ENCODE measurements around the gene RCOR1.
A peak's percentile ranks its signal among the peaks of the same experiment; 100 is the strongest.

The RCOR1 gene

DNA sequence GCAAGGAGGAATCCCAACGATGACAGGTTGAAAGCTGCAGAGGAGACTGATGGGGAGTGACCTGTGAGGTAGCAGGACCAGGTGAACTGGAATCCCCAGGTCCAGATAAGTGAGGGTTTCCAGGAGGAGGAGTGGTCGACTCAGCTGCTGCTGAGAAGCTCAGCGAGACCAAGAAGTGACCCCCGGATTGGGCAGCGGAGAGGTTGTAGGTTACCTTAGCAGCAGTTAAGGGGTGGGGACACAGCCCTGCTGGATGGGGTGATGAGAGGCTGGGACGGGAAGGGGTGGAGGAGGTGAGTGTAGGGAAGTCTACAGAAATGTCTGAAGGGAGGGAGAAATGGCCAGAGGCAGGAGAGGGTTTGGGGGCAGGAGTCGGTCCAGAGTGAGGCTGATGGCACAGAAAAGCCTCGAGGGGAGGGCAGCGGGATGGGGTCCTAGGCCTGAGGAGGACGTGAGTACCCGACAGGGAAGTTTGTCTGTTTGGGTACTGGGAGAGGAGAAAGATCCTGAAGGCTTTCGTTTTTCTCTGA, 2.6 kb upstream of the RCOR1 start:
- TF ChIP-seq, protein P1, sequence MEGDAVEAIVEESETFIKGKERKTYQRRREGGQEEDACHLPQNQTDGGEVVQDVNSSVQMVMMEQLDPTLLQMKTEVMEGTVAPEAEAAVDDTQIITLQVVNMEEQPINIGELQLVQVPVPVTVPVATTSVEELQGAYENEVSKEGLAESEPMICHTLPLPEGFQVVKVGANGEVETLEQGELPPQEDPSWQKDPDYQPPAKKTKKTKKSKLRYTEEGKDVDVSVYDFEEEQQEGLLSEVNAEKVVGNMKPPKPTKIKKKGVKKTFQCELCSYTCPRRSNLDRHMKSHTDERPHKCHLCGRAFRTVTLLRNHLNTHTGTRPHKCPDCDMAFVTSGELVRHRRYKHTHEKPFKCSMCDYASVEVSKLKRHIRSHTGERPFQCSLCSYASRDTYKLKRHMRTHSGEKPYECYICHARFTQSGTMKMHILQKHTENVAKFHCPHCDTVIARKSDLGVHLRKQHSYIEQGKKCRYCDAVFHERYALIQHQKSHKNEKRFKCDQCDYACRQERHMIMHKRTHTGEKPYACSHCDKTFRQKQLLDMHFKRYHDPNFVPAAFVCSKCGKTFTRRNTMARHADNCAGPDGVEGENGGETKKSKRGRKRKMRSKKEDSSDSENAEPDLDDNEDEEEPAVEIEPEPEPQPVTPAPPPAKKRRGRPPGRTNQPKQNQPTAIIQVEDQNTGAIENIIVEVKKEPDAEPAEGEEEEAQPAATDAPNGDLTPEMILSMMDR (IDR thresholded peaks at IDR 0.05; ENCODE audit: borderline replicate concordance, insufficient read depth, low read depth, low read length), result no peak
- no peak overlapping the region for H3K4me3 ChIP-seq (ENCODE audit: low read depth, low read length)

- TF ChIP-seq, protein P1 (IDR thresholded peaks at IDR 0.05; ENCODE audit: borderline replicate concordance, insufficient read depth, low read depth, low read length), result peak; percentile 51
- no peak overlapping the region for H3K4me3 ChIP-seq (ENCODE audit: low read depth, low read length)
Observed at GRCh38 chr14:102590667-102591099, 1.8 kb upstream of the RCOR1 start.

GRCh38 chr14:102591372-102591943, 991 bp upstream of the RCOR1 start:
- TF ChIP-seq, protein P1 (IDR thresholded peaks at IDR 0.05; ENCODE audit: borderline replicate concordance, insufficient read depth, low read depth, low read length), result no peak
- peak overlapping the region; percentile 83 for H3K4me3 ChIP-seq (ENCODE audit: low read depth, low read length)

DNA sequence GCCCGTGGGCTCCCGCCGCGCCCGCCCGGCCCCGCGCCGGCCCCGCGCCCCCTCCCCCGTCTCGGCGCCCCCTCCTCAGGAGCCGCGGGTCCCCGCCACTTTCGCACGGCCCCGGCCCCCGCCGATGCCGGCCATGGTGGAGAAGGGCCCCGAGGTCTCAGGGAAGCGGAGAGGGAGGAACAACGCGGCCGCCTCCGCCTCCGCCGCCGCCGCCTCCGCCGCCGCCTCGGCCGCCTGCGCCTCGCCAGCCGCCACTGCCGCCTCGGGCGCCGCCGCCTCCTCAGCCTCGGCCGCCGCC, 263 bp downstream of the RCOR1 start:
- H3K4me3 ChIP-seq (ENCODE audit: low read depth, low read length), result peak overlapping the region; percentile 84
- TF ChIP-seq, protein P1 (IDR thresholded peaks at IDR 0.05; ENCODE audit: borderline replicate concordance, insufficient read depth, low read depth, low read length), result no peak

GRCh38 chr14:102593061-102593824, 794 bp downstream of the RCOR1 start:
- TF ChIP-seq, protein P1 (IDR thresholded peaks at IDR 0.05; ENCODE audit: borderline replicate concordance, insufficient read depth, low read depth, low read length), result peak; percentile 43; the same call in 1 of the 2 replicates
- H3K4me3 ChIP-seq (ENCODE audit: low read depth, low read length), result peak overlapping the region; percentile 84

DNA sequence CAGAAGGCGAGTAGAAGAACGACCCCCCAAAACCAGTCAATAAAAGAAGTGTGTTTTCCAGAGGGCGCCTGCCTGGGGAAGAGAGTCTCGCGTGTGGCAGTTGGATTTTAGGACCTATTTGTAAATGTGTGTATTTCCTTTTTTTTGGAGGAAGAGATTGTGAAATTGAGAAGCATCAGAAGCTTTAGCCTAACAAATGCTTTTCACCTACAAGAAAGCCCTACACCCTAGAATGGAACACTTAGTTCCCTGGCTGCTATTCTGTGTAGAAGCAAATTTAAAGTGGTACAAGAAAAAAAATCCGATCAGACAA, 1.3 kb downstream of the RCOR1 start:
- peak overlapping the region; percentile 84 for H3K4me3 ChIP-seq (ENCODE audit: low read depth, low read length)

More for the DNA sequence above, 1.3 kb downstream of the RCOR1 start:
- TF ChIP-seq, protein P1 (IDR thresholded peaks at IDR 0.05; ENCODE audit: borderline replicate concordance, insufficient read depth, low read depth, low read length), result no peak
